OCI-LY7 (cell line): ENCODE results near the gene HEMGN. TPM values are rescaled to one million over a fixed set of nuclear protein-coding genes. Genes with fewer than 3 reads are reported as not detected.

Experiments
- BruUV-seq: library from RNA; stranded (reverse); fragments of 400-500 nt; replicated peaks from 2 replicates; lab custom pipeline; 2021; lab: Mats Ljungman, UMichigan
- CTCF ChIA-PET: fragments of 300-600 bp; sonication (Branson Sonifier 250); formaldehyde crosslinking; loops from one replicate; lab custom pipeline; 2022; ENCODE audit warnings: antibody characterized with exemption; ENCODE audit not compliant: unreplicated experiment; lab: Charles Lee
- POLR2A ChIA-PET: fragments of 300-600 bp; sonication (Branson Sonifier 250); formaldehyde crosslinking; loops from one replicate; lab custom pipeline; 2022; ENCODE audit warnings: antibody characterized with exemption; lab: Charles Lee
- DNase-seq: peaks from one replicate; pipeline ENCODE4 v3.0.0-alpha.2; 2015; ENCODE audit warnings: low spot score
- H2AFZ ChIP-seq: fragments of 200-600 bp; sonication (generic), shearing (Covaris generic); 2 replicates; pipeline ENCODE4 v1.6.1; 2014; ENCODE audit warnings: mild to moderate bottlenecking, antibody characterized with exemption, low read length, moderate library complexity
- H3K27ac ChIP-seq: fragments of 200-600 bp; sonication (generic); 2 replicates; pipeline ENCODE4 v1.5.1; 2014; ENCODE audit warnings: mixed run types, low read depth, mild to moderate bottlenecking, moderate library complexity, low read length, inconsistent platforms; ENCODE audit not compliant: poor library complexity, severe bottlenecking
- H3K36me3 ChIP-seq: fragments of 200-600 bp; sonication (generic); 2 replicates; pipeline ENCODE4 v1.6.1; 2014; ENCODE audit warnings: mild to moderate bottlenecking, antibody characterized with exemption, low read length, moderate library complexity, mixed read lengths; ENCODE audit not compliant: insufficient read depth
- H3K4me1 ChIP-seq: fragments of 200-600 bp; sonication (generic); 2 replicates; pipeline ENCODE4 v1.5.1; 2014; ENCODE audit warnings: mild to moderate bottlenecking, low read length; ENCODE audit not compliant: insufficient read depth, poor library complexity, severe bottlenecking
- H3K4me2 ChIP-seq: fragments of 200-600 bp; sonication (generic); 2 replicates; pipeline ENCODE4 v1.6.1; 2014; ENCODE audit warnings: mild to moderate bottlenecking, low read length
- H3K4me3 ChIP-seq: fragments of 200-600 bp; sonication (generic); 2 replicates; pipeline ENCODE4 v1.5.1; 2014; ENCODE audit warnings: mild to moderate bottlenecking, low read depth, low read length; ENCODE audit not compliant: poor library complexity, severe bottlenecking
- H3K79me2 ChIP-seq: fragments of 200-600 bp; sonication (generic); 2 replicates; pipeline ENCODE4 v1.6.1; 2016; ENCODE audit warnings: low read depth, mild to moderate bottlenecking, low read length, moderate library complexity, mixed read lengths; ENCODE audit not compliant: insufficient read depth
- H3K9me2 ChIP-seq: fragments of 200-600 bp; sonication (generic); 2 replicates; pipeline ENCODE4 v1.6.1; 2016; ENCODE audit warnings: mild to moderate bottlenecking, low read length, mixed read lengths; ENCODE audit not compliant: insufficient read depth
- H3K9me3 ChIP-seq: fragments of 200-600 bp; sonication (generic); 2 replicates; pipeline ENCODE4 v1.6.1; 2014; ENCODE audit warnings: mild to moderate bottlenecking, mixed run types, low read length, mixed read lengths
- H4K20me1 ChIP-seq: fragments of 200-600 bp; sonication (generic); 2 replicates; pipeline ENCODE4 v1.6.1; 2014; ENCODE audit warnings: mild to moderate bottlenecking, antibody characterized with exemption, low read length, moderate library complexity, mixed read lengths; ENCODE audit not compliant: insufficient read depth
- CTCF ChIP-seq: fragments of 200-600 bp; sonication (generic); conservative IDR thresholded peaks from 2 replicates; pipeline ENCODE4 v1.5.1; 2014; ENCODE audit warnings: mild to moderate bottlenecking, antibody characterized with exemption, low read length, moderate library complexity, mixed read lengths
- EZH2phosphoT487 ChIP-seq: fragments of 200-600 bp; sonication (generic); IDR thresholded peaks from 2 replicates; pipeline ENCODE4 v1.6.1; 2018; ENCODE audit warnings: low read depth, borderline replicate concordance, mild to moderate bottlenecking, mixed run types, antibody characterized with exemption, low read length, moderate library complexity, mixed read lengths
- intact Hi-C: fragments of 100-400 bp; cut with micrococcal nuclease; formaldehyde crosslinking; loops from one replicate; pipeline ENCODE4 v1.10.0; 2022; ENCODE audit not compliant: unreplicated experiment
- total RNA-seq, 2 experiments: library from RNA; depleted of rRNA in 1 of 2; stranded (reverse); fragments of >200 nt in 1 of 2; shearing (Covaris generic) in 1 of 2; gene quantifications; 2 replicates each; pipeline ENCODE4 v1.2.3, GENCODE V29; 2014 to 2022

Gene HEMGN
- total RNA-seq, 2 experiments from 2014 or later, result 3.8 to 5.4 TPM

- Histone ChIP-seq H3K9me2 (no peaks in the 10 kb centered on the region), H3K4me2 (peak overlapping the region; percentile 96), H3K79me2 (peaks cover 81% of the 10 kb centered on the region), H4K20me1 (peaks cover 36% of the 10 kb centered on the region), H2AFZ (no peak overlapping the region), H3K36me3 (peaks cover 52% of the 10 kb centered on the region), H3K9me3 (no peaks in the 10 kb centered on the region), H3K4me3 (peak overlapping the region; percentile 92), H3K4me1 (peaks cover 73% of the 10 kb centered on the region), H3K27ac (peak overlapping the region; percentile 85)
- BruUV-seq, result no TSS peak
- TF ChIP-seq EZH2phosphoT487 (no peak), CTCF (no peak)
- DNase-seq, result peak; percentile 72
- intact Hi-C loops, result no loop called here
- ChIA-PET CTCF (no interaction called here), POLR2A (interaction anchor here (0.6 to 2.3 kb wide), 9 partner anchors 18 to 395 kb away, joined by 3 to 8 read pairs (median 3); partner anchors contain the start of gene TRMO)
These were observed 47.3 kb upstream of the HEMGN start for GRCh38 chr9:97985058-97985861.

GRCh38 chr9:97984188-97985057 is 46.5 kb upstream of the HEMGN start:
- ChIA-PET POLR2A (interaction anchor here (1.1 to 1.4 kb wide), 3 partner anchors 54 to 62 kb away, joined by 3 to 7 read pairs (median 4); partner anchors contain the start of gene TRMO), CTCF (no interaction called here)
- Histone ChIP-seq H3K9me2 (no peaks in the 10 kb centered on the region), H3K4me2 (peak overlapping the region; percentile 96), H3K36me3 (peaks cover 44% of the 10 kb centered on the region; the same call in 1 of the 2 replicates), H3K27ac (peak overlapping the region; percentile 85), H4K20me1 (peaks cover 28% of the 10 kb centered on the region), H2AFZ (no peak overlapping the region), H3K79me2 (peaks cover 73% of the 10 kb centered on the region), H3K4me3 (peak overlapping the region; percentile 92), H3K9me3 (no peaks in the 10 kb centered on the region), H3K4me1 (peaks cover 73% of the 10 kb centered on the region)
- DNase-seq, result peak; percentile 81
- intact Hi-C loops, result no loop called here
- no peak for TF ChIP-seq EZH2phosphoT487
- no peak for TF ChIP-seq CTCF
- BruUV-seq, result no TSS peak
